Astrocyte of the spinal cord (primary cell): ENCODE measurements around the gene KLF4.

Source experiments
- DNase-seq: peaks from one replicate; pipeline ENCODE4 v3.0.0; 2011; ENCODE audit warnings: low read depth, low spot score
- H3K4me3 ChIP-seq: 2 replicates; pipeline ENCODE4 v1.5.1; 2011; ENCODE audit warnings: low read depth, mild to moderate bottlenecking, low read length, moderate library complexity
- in situ Hi-C: cut with HindIII; loops from 2 replicates; pipeline ENCODE4 v1.10.0; 2017; ENCODE audit warnings: low sequenced_read_pairs
- TF ChIP-seq, protein P1 (sequence below): IDR thresholded peaks from 2 replicates; pipeline ENCODE4 v1.5.1; 2012; ENCODE audit warnings: low read depth, mild to moderate bottlenecking, low read length, inconsistent platforms

The KLF4 gene

DNA sequence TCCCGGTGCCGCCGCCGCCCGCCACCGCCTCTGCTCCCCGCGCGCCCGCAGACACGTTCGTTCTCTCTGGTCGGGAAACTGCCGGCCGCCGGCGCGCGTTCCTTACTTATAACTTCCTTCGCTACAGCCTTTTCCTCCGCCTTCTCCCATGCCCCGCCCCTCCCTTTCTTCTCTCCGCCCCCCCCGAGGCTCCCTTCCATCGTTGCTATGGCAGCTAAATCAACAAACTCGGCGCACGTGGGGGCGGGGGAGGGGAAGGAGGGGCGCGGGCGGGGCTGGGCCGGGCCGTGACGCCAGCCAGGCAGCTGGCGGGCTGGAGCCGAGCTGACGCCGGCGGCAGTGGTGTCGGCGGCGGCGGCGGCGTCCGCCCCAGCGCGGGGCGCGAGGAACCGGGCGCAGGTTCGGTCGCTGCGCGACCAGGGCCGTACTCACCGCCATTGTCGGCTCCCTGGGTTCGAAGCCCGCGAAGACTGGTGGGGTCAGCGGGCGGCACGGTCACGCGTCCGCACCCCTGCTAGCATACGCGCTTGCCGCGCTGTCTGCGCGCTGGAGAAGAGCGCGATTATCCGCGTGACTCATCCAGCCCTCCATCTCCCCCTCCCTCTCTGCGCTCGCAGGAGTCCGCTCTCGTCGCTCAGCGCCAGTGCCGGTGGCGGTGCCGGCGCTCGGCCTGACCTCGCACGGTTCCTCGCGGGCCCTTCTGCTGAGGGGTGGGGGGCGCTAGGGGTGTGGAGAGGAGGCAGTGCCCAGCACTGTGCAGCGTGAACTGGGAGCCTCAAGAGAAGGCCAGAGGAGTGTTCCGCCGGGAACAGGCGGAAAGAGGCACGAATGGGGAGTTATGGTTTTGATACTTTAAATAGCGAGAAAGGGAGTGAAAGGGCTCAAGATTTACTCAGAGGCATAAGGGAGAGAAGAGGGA lies at the start of gene KLF4:
TSS of gene KLF4 (minus strand) at position 83 of the 919 bp plus-strand sequence. CDS start 597 bp downstream, outside the sequence.
- in situ Hi-C loops: no loop called here
- DNase-seq: peak; percentile 96
- peak within 1 kb of the TSS; percentile 76 for H3K4me3 ChIP-seq
- TF ChIP-seq, protein P1, sequence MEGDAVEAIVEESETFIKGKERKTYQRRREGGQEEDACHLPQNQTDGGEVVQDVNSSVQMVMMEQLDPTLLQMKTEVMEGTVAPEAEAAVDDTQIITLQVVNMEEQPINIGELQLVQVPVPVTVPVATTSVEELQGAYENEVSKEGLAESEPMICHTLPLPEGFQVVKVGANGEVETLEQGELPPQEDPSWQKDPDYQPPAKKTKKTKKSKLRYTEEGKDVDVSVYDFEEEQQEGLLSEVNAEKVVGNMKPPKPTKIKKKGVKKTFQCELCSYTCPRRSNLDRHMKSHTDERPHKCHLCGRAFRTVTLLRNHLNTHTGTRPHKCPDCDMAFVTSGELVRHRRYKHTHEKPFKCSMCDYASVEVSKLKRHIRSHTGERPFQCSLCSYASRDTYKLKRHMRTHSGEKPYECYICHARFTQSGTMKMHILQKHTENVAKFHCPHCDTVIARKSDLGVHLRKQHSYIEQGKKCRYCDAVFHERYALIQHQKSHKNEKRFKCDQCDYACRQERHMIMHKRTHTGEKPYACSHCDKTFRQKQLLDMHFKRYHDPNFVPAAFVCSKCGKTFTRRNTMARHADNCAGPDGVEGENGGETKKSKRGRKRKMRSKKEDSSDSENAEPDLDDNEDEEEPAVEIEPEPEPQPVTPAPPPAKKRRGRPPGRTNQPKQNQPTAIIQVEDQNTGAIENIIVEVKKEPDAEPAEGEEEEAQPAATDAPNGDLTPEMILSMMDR: no peak

DNA sequence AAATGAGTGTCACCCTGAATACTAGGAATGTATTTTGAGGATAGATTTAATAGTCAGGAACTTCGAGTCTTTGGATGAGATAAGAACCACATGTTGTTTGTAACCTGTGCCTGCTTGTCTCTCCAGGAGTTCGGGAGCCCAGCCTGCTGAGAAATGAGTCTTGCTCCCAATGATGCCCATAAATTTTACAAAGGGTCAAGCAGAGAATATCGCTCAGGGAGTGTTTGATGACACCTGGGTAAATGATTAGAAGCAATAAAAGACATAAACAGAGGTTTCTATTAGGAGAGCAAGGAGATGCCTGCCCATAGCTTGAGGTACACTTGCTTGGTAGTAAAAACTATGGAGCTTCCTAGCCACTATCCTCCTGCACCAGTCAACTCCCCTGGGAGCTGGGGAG lies 46.9 kb upstream of the KLF4 start:
- TF ChIP-seq, protein P1: no peak
- in situ Hi-C loops: no loop called here
- no peak for DNase-seq
- H3K4me3 ChIP-seq: no peak overlapping the region

DNA sequence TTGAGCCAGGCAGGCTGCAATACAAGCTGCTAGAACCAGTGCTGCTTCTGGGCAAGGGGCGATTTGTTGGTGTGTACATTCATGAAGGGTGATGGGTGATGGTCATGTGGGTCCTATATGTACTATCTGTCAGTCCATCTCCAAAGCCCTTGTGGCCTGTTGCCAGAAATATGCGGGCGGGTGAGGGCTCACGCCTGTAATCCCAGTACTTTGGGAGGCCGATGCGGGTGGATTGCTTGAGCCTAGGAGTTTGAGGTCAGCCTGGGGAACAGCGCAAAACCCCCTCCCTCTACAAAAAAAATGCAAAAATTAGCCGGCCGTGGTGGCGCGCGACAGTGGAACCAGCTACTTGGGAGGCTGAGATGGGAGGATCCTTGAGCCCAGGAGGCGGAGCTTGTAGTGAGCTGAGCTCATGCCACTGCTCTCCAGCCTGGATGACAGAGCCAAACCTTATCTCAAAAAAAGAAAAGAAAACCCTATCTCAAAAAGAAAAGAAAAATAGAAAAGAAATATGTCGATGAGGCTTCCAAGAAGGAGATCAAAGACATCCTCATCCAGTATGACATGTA lies 45.0 kb upstream of the KLF4 start:
- TF ChIP-seq, protein P1: no peak
- in situ Hi-C loops: no loop called here
- no peak for DNase-seq
- H3K4me3 ChIP-seq: no peak overlapping the region

DNA sequence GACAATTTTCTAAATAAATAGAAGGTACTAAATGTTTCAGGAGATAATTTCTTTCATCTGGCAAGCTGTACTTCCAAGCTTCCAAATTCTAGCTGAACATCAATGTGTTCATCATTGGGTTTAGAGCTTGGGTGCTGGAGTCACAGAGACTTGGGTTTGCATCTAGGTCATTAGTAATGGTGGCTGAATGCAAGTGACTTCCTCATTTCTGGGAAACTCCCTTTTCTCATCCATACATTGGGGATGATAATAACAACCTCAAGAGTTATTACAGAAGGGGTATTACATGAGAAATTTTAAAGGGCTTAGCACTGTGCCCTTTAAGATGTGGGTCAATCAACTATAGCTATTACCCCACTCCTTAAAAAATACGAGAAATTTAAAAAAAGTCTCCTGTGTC lies 41.1 kb upstream of the KLF4 start:
- TF ChIP-seq, protein P1: no peak
- no peak for DNase-seq
- no peak overlapping the region for H3K4me3 ChIP-seq
- in situ Hi-C loops: no loop called here

DNA sequence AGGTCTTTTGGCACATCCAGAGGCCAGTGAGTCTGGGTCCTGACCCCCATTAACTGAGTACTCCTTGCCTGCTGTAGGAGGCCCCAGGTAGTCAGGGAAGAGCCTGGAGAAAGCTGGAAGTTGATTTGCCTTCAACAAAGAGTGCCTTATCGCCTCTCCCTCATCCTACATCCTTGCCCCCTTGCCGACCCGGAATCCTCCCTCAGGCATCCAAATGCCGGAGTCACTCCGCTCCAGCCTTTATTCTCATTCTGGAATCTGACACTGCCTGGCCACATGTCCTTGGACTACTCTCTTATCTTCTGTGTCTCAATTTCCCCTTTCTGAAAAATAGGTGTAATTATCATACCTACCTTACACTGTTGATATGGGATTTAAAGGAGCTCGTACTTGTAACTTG lies 39.1 kb upstream of the KLF4 start:
- H3K4me3 ChIP-seq: no peak overlapping the region
- TF ChIP-seq, protein P1: no peak
- in situ Hi-C loops: no loop called here
- no peak for DNase-seq

DNA sequence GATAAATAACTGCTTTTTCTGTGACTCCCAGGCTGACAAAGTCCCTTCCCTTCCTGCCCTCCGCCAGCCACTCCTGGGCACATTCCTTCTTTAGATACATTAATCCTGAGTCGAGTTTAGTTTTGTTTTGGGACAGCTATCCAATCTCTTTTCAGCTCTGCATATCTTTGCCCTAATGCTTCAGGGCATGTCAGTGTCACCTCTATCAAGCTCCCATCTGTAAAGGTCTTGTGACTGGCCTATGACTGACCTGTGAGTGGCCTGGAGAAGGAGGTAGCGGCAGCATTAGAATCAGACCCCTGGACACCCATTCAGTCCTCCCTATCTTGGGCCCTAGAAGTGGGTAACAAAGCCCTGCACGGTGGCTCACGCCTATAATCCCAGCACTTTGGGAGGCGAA lies 34.0 kb upstream of the KLF4 start:
- in situ Hi-C loops: no loop called here
- DNase-seq: no peak
- TF ChIP-seq, protein P1: no peak
- H3K4me3 ChIP-seq: no peak overlapping the region
